IMR-90 (cell line): ENCODE results near the gene DEUP1. TPM values are rescaled to one million over a fixed set of nuclear protein-coding genes. Genes with fewer than 3 reads are reported as not detected.

Experiments
- ATAC-seq: fragments of 200-7000 bp; cut with Tn5 transposase; 2 replicates; pipeline ENCODE4 v1.9.1; 2020; ENCODE audit warnings: low read depth, mild to moderate bottlenecking, moderate library complexity
- BruUV-seq: library from RNA; stranded (reverse); fragments of 400-500 nt; replicated peaks from 2 replicates; lab custom pipeline; 2021; lab: Mats Ljungman, UMichigan
- CTCF ChIA-PET: fragments of 300-600 bp; formaldehyde crosslinking; extraction: SDS; loops from one replicate; lab custom pipeline; 2021; ENCODE audit warnings: antibody characterized with exemption; lab: Yijun Ruan, JAX
- POLR2A ChIA-PET: fragments of 300-600 bp; sonication (Branson Sonifier 250); formaldehyde crosslinking; loops from one replicate; lab custom pipeline; 2022; ENCODE audit warnings: antibody characterized with exemption; ENCODE audit not compliant: unreplicated experiment; lab: Charles Lee
- DNase-seq: peaks from one replicate; pipeline ENCODE4 v3.0.0; 2013
- H2AFZ ChIP-seq: replicated peaks from 2 replicates; pipeline ENCODE3; 2013; ENCODE audit warnings: low read length, mild to moderate bottlenecking; ENCODE audit not compliant: poor library complexity
- H2AK5ac ChIP-seq: 2 replicates; pipeline ENCODE4 v1.6.1; 2013; ENCODE audit warnings: low read depth, low read length, inconsistent platforms
- H2AK9ac ChIP-seq: replicated peaks from 2 replicates; pipeline ENCODE3; 2013; ENCODE audit warnings: mild to moderate bottlenecking, low read depth, low read length, moderate library complexity; ENCODE audit not compliant: poor library complexity
- H2BK120ac ChIP-seq: 2 replicates; pipeline ENCODE4 v1.6.1; 2013; ENCODE audit warnings: low read depth, low read length, inconsistent platforms
- H2BK15ac ChIP-seq: 3 replicates; pipeline ENCODE4 v1.6.1; 2013; ENCODE audit warnings: low read depth, low read length, inconsistent platforms
- H2BK20ac ChIP-seq: 2 replicates; pipeline ENCODE4 v1.6.1; 2013; ENCODE audit warnings: low read depth, mild to moderate bottlenecking, inconsistent platforms, low read length, moderate library complexity
- H2BK5ac ChIP-seq: 2 replicates; pipeline ENCODE4 v1.6.1; 2013; ENCODE audit warnings: mild to moderate bottlenecking, low read depth, low read length, inconsistent platforms; ENCODE audit not compliant: poor library complexity, severe bottlenecking
- H3K14ac ChIP-seq: replicated peaks from 2 replicates; pipeline ENCODE4 v1.6.1; 2013; ENCODE audit warnings: low read depth, low read length, inconsistent platforms
- H3K18ac ChIP-seq: 2 replicates; pipeline ENCODE4 v1.6.1; 2013; ENCODE audit warnings: low read depth, low read length, control low read depth
- H3K23ac ChIP-seq: 2 replicates; pipeline ENCODE4 v1.6.1; 2013; ENCODE audit warnings: low read depth, low read length, inconsistent platforms
- H3K27ac ChIP-seq: 2 replicates; pipeline ENCODE4 v1.5.1; 2013; ENCODE audit warnings: mild to moderate bottlenecking, control low read depth, low read length; ENCODE audit not compliant: insufficient read depth
- H3K27me3 ChIP-seq: 2 replicates; pipeline ENCODE4 v1.6.1; 2013; ENCODE audit warnings: low read length; ENCODE audit not compliant: control insufficient read depth, insufficient read depth
- H3K36me3 ChIP-seq: 2 replicates; pipeline ENCODE4 v1.6.1; 2013; ENCODE audit warnings: low read length, mixed read lengths; ENCODE audit not compliant: control insufficient read depth, insufficient read depth
- H3K4ac ChIP-seq: 2 replicates; pipeline ENCODE4 v1.6.1; 2013; ENCODE audit warnings: low read depth, low read length, inconsistent platforms
- H3K4me1 ChIP-seq: 2 replicates; pipeline ENCODE4 v1.6.1; 2013; ENCODE audit warnings: low read length, mixed read lengths; ENCODE audit not compliant: control insufficient read depth, insufficient read depth
- H3K4me2 ChIP-seq: 2 replicates; pipeline ENCODE4 v1.6.1; 2013; ENCODE audit warnings: low read depth, mild to moderate bottlenecking, control low read depth, low read length, moderate library complexity
- H3K4me3 ChIP-seq: 2 replicates; pipeline ENCODE4 v1.5.1; 2013; ENCODE audit warnings: low read depth, mild to moderate bottlenecking, control low read depth, low read length, moderate library complexity; ENCODE audit not compliant: insufficient read depth
- H3K56ac ChIP-seq: 2 replicates; pipeline ENCODE4 v1.6.1; 2013; ENCODE audit warnings: low read length, inconsistent platforms; ENCODE audit not compliant: insufficient read depth; ENCODE audit errors: extremely low read depth
- H3K79me1 ChIP-seq, 2 experiments: 2 replicates each; pipeline ENCODE4 v1.6.1; 2013; ENCODE audit warnings: low read length in 2 of 2, inconsistent platforms in 1 of 2, low read depth in 1 of 2
- H3K9ac ChIP-seq: 2 replicates; pipeline ENCODE4 v1.6.1; 2013; ENCODE audit warnings: low read depth, low read length, control low read depth
- H3K9me1 ChIP-seq: 2 replicates; pipeline ENCODE4 v1.6.1; 2013; ENCODE audit warnings: low read length, inconsistent platforms; ENCODE audit not compliant: insufficient read depth
- H3K9me3 ChIP-seq: 2 replicates; pipeline ENCODE4 v1.6.1; 2013; ENCODE audit warnings: low read length; ENCODE audit not compliant: control insufficient read depth, insufficient read depth
- H4K20me1 ChIP-seq: 2 replicates; pipeline ENCODE4 v1.6.1; 2013; ENCODE audit warnings: low read length, inconsistent platforms; ENCODE audit not compliant: insufficient read depth
- H4K5ac ChIP-seq: 2 replicates; pipeline ENCODE4 v1.6.1; 2013; ENCODE audit warnings: mild to moderate bottlenecking, low read depth, low read length, control low read depth
- H4K8ac ChIP-seq, 2 experiments: 2 replicates each; pipeline ENCODE4 v1.6.1; 2013; ENCODE audit warnings: low read depth in 2 of 2, low read length in 2 of 2, control low read depth in 1 of 2, inconsistent platforms in 1 of 2
- H4K91ac ChIP-seq: 2 replicates; pipeline ENCODE4 v1.6.1; 2013; ENCODE audit warnings: low read depth, low read length, inconsistent platforms; ENCODE audit not compliant: insufficient read depth
- CHD1 ChIP-seq: IDR thresholded peaks from 2 replicates; pipeline ENCODE4 v1.6.1; 2012; ENCODE audit warnings: low read depth, low read length, improper control_type of control experiment
- MXI1 ChIP-seq: IDR thresholded peaks from 2 replicates; pipeline ENCODE4 v1.6.1; 2012; ENCODE audit warnings: low read depth, mild to moderate bottlenecking, low read length, moderate library complexity, borderline replicate concordance
- WGBS, 2 experiments: methylation state at CpG; one replicate each; pipeline versions ENCODE4 v1.1.5 to v1.1.7; 2013; ENCODE audit warnings: missing lambda C conversion rate in 2 of 2; ENCODE audit not compliant: insufficient read length in 1 of 2; ENCODE audit errors: extremely low coverage in 2 of 2; 5-methylcytosine and 5-hydroxymethylcytosine counted together
- dilution Hi-C: fragments of 300-500 bp; cut with HindIII; formaldehyde crosslinking; loops from one replicate; pipeline ENCODE4 v1.14.3; 2018; ENCODE audit warnings: low sequenced_read_pairs; ENCODE audit not compliant: unreplicated experiment
- in situ Hi-C: fragments of 300-500 bp; cut with MboI; formaldehyde crosslinking; loops from 3 replicates; pipeline ENCODE4 v1.14.3; 2019; ENCODE audit warnings: low sequenced_read_pairs, inconsistent platforms, mixed read lengths
- intact Hi-C: fragments of 100-400 bp; cut with micrococcal nuclease; formaldehyde crosslinking; loops from 2 replicates; pipeline ENCODE4 v1.10.0; 2022
- polyA plus RNA-seq, 3 experiments: library from polyadenylated mRNA; depleted of rRNA; stranded (reverse); fragments of >200 nt; gene quantifications; 2 replicates each; pipeline ENCODE4 v1.2.3, GENCODE V29; 2012; ENCODE audit warnings: low replicate concordance in 1 of 3
- total RNA-seq: library from RNA; depleted of rRNA; stranded (reverse); fragments of >200 nt; gene quantifications from 2 replicates; pipeline ENCODE4 v1.2.3, GENCODE V29; 2012

The DEUP1 gene
- total and polyA plus RNA-seq, 2 of the 4 experiments (the other 2 are of a cell fraction), result not detected

DNA sequence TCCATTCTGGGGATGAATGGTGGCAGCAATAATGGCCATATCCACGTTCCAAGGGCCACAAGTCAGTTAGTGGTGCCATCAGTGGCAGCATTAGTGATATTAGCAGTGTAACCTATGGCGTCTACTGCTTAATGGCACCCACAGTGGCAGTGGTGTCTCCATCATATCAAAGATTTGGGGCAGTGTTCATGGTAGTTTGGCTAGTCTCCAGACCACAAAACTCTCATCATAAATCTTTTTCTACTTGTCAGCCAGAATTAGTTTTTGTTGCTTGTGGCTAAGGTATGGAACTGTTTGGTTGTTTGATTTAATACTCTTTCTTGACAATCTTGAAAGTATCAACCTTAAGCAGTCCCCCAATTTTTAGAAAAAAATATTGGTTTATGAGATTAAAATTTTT lies 45.1 kb upstream of the DEUP1 start:
- dilution Hi-C loops, result no loop called here

More for the DNA sequence above, 45.1 kb upstream of the DEUP1 start:
- Histone ChIP-seq H3K27ac (no peak overlapping the region), H4K8ac (no peak overlapping the region), H2AK9ac (no peak overlapping the region), H2BK20ac (no peak overlapping the region), H3K4me3 (no peak overlapping the region), H2BK5ac (no peak overlapping the region), H3K4me1 (no peaks in the 10 kb centered on the region), H4K91ac (no peak overlapping the region), H3K79me1 (no peaks in the 10 kb centered on the region), H3K14ac (no peak overlapping the region), H3K27me3 (no peaks in the 10 kb centered on the region), H2BK15ac (no peak overlapping the region), H3K9me1 (no peaks in the 10 kb centered on the region), H3K36me3 (no peaks in the 10 kb centered on the region), H4K5ac (no peak overlapping the region), H3K4me2 (no peak overlapping the region), H3K18ac (no peak overlapping the region), H3K56ac (no peak overlapping the region), H4K20me1 (no peaks in the 10 kb centered on the region), H2AFZ (no peak overlapping the region), H3K4ac (no peak overlapping the region), H3K9ac (no peak overlapping the region), H3K23ac (no peak overlapping the region), H2AK5ac (no peak overlapping the region), H2BK120ac (no peak overlapping the region), H3K9me3 (no peaks in the 10 kb centered on the region)
- BruUV-seq, result no TSS peak
- in situ Hi-C loops (no loop called here), intact Hi-C loops (no loop called here)
- DNase-seq (no peak), ATAC-seq (no peak)
- ChIA-PET POLR2A (no interaction called here), CTCF (no interaction called here)
- no CpG with 5 or more reads among the region's 2 CpGs for WGBS, 2 experiments
- TF ChIP-seq MXI1 (no peak), CHD1 (no peak)
